NCI-H82 (cell line): ENCODE results near the gene ZNG1F.
"Not testable (repeated sequence)": the region's sequence is repeated elsewhere in the genome, so short reads cannot be mapped to it uniquely, and the experiment has no call there.

Experiments used
- DNase-seq: peaks from one replicate; lab custom pipeline; 2025; lab: John Stamatoyannopoulos, UW

The ZNG1F gene

GRCh38 chr9:41123396-41123795, 65.7 kb downstream of the ZNG1F start:
- not testable (repeated sequence) for DNase-seq

DNA sequence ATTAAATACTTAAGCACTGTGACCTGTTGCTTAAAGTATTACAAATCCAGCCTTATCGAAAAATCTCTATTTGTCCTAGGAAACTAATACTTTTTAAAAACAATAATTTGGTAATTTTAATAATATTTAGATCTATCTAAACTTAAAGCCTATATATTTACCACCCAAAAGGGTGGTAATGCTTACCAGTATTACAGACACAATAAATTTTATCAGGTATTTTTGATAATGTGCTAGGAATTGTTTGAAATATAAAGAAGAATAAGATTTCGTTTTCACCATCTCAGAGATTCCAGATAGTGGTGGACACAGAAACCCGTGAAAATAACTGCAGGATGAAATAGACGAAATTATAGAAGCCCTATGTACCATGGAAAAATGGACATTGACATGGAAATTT, 68.4 kb downstream of the ZNG1F start:
- not testable (repeated sequence) for DNase-seq

- not testable (repeated sequence) for DNase-seq
These were observed 69.4 kb downstream of the ZNG1F start for GRCh38 chr9:41119719-41120118.

- DNase-seq = not testable (repeated sequence)
These were observed 69.8 kb downstream of the ZNG1F start for GRCh38 chr9:41119311-41119710.

- not testable (repeated sequence) for DNase-seq
These were observed 75.8 kb downstream of the ZNG1F start for GRCh38 chr9:41113348-41113747.

DNA sequence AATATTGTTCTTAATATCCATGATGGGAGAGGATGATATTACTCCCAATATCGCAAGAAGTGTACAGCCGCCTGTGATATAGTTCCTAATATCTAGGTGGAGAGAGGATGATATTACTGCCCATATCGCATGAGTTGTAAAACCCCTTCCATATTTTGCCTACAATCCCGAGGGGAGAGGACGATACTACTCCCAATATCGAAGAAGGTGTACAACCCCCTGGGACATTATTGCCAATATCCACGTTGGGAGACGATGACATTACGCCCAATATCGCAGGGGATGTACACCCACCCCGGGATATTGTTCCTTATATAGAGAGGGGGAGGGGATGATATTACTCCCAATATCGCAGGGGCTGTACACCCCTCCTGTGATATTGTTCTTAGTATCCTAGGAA, 77.7 kb downstream of the ZNG1F start:
- not testable (repeated sequence) for DNase-seq

GRCh38 chr9:41110913-41111312, 78.2 kb downstream of the ZNG1F start:
- DNase-seq = not testable (repeated sequence)

GRCh38 chr9:41109253-41109652, 79.9 kb downstream of the ZNG1F start:
- DNase-seq = not testable (repeated sequence)

DNA sequence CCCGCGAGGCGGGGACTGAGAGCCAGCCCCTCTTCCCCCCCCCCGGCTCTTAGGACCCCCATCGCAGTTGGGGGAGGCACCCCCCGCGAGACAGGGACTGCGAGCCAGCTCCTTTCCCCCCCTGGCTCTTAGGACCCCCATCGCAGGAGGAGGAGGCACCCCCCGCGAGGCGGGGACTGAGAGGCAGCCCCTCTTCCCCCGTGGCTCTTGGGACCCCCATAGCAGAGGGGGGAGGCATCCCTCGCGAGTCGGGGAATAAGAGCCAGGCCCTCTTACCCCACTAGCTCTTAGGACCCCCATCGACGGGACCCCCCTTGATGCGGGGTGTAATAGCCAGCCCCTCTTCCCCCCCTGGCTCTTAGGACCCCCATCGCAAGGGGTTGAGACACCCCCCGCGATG, 80.3 kb downstream of the ZNG1F start:
- not testable (repeated sequence) for DNase-seq

DNA sequence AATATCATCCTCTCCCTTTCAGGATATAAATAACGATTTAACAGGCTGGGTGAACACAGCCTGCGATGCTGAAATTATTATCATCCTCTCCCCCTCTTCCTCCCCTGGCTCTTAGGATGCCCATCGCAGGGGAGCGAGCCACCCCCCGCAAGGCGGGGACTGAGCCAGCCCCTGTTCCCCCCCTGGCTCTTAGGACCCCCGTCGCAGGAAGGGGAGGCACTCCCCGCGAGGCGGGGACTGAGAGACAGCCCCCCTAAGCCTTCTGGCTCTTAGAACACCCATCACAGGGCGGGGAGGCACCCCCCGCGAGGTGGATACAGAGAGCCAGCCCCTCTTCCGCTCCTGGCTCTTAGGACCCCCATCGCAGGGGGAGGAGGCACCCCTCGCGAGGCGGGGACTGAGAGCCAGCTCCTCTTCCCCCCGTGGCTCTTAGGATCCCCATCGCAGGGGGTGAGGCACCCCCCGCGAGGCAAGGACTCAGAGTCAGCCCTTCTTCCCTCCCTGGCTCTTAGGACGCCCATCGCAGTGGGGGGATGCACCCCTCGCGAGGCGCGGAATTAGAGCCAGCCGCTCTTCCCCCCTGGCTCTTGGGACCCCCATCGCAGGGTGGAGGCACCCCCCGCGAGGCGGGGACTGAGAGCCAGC, 82.5 kb downstream of the ZNG1F start:
- DNase-seq = not testable (repeated sequence)

- DNase-seq = not testable (repeated sequence)
These were observed 83.4 kb downstream of the ZNG1F start for GRCh38 chr9:41105557-41106253.

DNA sequence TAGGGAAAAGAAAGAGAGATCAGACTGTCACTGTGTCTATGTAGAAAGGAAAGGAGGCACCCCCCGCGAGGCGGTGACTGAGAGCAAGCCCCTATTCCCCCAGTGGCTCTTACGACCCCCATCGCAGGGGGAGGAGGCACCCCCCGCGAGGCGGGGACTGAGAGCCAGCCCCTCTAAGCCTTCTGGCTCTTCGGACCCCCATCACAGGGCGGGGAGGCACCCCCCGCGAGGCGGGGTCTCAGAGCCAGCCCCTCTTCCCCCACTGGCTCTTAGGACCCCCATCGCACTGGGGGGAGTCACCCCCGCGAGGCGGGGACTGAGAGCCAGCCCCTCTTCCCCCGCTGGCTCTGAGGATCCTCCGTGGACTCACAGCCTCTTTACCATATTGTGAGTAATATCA, 84.6 kb downstream of the ZNG1F start:
- DNase-seq = not testable (repeated sequence)

GRCh38 chr9:41100508-41100907, 88.6 kb downstream of the ZNG1F start:
- DNase-seq = not testable (repeated sequence)

DNA sequence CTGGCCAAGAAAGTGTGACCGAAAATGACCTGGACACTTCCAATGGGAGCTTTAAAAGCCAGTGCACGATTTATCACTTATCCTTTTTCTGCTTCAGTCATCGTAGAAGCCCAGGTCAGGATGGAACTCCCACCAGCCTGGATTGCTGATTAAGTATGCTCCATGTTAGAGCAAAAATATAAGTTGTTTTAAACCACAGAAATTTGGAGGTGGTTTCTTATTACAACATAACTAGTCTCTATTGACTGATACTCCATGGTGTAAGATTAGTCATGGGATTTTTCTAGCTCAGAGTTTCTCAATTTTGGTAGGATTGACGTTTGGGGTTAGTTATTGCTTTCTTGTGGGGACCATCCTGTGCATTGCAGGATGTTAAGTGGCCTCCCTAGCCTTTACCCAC, 90.4 kb downstream of the ZNG1F start:
- not testable (repeated sequence) for DNase-seq

GRCh38 chr9:41095060-41095459, 94.1 kb downstream of the ZNG1F start:
- not testable (repeated sequence) for DNase-seq

- DNase-seq = not testable (repeated sequence)
These were observed 94.9 kb downstream of the ZNG1F start for GRCh38 chr9:41094010-41094773.

GRCh38 chr9:41090922-41091321, 98.2 kb downstream of the ZNG1F start:
- not testable (repeated sequence) for DNase-seq

- DNase-seq = not testable (repeated sequence)
These were observed 98.7 kb downstream of the ZNG1F start for GRCh38 chr9:41090386-41090785.

DNA sequence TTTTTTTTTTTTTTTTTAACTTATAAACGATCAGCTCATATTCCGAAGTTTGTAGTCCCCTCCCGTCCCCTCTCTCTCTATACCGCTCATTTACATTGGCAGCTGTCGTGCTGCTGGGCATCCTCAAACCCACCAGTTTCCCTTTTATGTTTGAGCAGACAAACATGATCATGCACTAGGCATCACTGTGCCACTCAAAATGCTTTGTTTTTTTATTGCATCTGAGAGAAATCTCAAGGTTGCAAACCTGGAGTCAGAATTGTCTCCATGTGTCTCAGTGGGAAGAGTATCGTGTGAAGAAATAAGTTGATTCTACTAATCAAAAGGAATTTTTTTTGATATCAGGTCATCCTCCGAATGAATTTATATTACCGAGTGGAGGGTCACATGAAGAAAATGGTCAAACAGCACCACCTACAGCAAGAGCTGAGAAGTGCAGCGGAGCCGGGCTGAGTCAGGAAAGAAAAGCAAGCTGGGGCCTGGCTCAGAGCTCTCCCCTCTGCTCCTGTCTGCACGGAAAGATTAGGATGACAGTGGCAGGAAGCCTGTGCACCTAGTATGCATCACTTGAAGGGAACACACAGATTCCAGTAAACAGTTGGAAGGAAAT, 100.6 kb downstream of the ZNG1F start:
- DNase-seq = not testable (repeated sequence)

GRCh38 chr9:41087929-41088328, 101.2 kb downstream of the ZNG1F start:
- DNase-seq = not testable (repeated sequence)

DNA sequence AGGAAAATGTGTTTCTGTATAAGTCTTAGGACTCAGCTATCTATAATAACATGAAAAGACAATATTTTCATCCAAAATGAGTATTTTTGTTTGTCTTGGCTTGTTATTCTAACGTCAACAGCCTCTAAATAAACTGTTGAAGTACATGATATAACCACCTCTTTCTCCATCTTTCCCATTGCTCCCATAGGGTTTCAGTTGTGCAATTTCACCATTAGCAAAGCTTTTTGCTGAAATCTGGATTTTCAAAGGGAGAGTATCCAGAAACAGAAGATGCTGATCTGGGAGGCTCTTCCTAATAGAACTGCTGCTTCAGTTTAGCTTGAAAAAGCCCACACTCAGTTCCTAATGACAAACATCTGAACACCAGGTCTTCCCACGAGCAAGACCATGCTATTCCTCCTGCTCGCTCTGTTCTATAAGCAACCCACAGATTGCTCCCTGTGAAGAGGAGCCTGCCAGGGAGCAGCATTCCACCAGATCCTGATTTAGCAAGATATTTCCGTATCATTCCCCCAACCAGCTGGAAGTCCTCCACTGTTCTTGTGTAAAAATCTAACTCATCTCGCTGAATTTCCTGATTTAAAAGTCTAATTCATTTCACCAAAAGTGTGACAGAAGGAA, 101.8 kb downstream of the ZNG1F start:
- not testable (repeated sequence) for DNase-seq

DNA sequence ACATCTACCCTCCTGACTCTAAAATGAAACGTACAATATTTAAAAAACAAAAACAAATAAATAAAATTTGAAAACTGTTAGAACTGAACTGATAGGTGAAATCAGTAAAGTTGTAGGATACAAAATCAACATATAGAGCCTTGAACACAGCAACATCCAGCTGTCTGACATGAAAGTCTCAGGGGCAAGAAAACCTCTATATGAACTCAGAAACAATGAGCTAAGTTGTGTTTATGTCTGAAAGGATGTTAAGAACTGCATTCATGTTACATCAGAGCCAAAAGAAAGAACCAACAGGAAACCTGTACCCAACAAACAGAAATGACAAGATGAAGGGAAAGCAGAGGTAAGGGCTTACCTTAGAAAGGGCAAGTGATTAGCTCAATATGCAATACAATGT, 102.4 kb downstream of the ZNG1F start:
- not testable (repeated sequence) for DNase-seq
